Subcutaneous adipose tissue (tissue), 4 donors: ENCODE measurements around the gene CXADR. TPM values are rescaled to one million over a fixed set of nuclear protein-coding genes. Genes with fewer than 3 reads are reported as not detected.

Source experiments
- CTCF ChIP-seq: fragments of 450-650 bp; IDR thresholded peaks from one replicate; pipeline ENCODE4 v1.5.1; 2016; ENCODE audit warnings: low read depth, mild to moderate bottlenecking, control low read depth, antibody characterized with exemption, moderate library complexity
- total RNA-seq, 4 donors: library from RNA; depleted of rRNA; stranded (reverse); fragments of >200 nt; gene quantifications; one replicate each; pipeline ENCODE4 v1.1.0, GENCODE V29; 2016

The CXADR gene
- total RNA-seq, 4 donors from 2014 or later: 0.22 to 4.9 (median 1.3) TPM; not detected in 1

DNA sequence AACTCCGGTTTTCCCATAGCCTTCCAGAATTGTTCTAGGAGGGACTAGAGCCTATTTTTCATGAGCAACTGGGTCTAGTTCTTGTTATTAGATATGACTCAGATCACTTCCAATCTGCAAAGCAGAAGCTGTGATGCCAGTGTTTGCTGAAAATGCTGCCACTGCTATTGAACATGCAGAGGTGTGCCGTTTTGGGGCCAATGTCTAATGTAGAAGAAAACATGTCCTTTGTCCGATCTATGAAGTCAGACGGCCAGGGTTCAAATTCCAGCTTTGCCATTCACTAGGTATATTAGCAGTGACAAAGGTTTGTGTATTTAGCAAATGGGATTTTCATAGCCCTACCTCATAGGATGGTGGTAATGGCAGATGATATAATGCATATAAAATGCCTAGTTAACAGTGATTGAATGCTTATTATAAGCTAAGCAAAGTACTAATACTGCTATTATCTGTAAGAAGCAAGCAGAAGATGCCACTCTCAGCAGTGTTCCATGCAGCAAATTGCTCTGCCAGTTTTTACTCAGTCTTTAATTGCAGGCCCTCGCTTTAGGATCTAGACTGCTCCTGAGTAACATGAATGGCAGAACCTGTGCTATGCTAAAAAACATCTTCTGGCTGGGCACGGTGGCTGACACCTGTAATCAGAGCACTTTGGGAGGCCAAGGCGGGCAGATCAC is 40.1 kb upstream of the CXADR start:
- TF ChIP-seq CTCF: no peak

DNA sequence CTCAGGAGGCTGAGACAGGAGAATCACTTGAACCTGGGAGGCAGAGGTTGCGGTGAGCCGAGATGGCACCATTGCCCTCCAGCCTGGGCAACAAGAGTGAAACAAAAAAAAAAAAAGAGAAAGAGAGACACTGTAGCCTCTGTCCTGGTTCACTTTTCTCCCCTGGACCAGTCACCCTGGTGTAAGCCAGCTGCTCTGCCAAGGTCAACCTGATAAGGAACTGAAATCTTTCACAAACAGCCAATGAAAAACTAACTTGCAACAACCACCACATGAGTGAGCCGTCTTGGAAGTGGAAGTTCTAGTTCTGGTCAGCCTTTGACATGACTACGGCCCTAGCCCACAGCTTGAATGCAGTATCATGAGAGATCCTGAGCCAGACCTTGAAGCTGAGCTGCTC is 36.8 kb upstream of the CXADR start:
- no peak for TF ChIP-seq CTCF

GRCh38 chr21:17479606-17480005 is 33.2 kb upstream of the CXADR start:
- no peak for TF ChIP-seq CTCF

DNA sequence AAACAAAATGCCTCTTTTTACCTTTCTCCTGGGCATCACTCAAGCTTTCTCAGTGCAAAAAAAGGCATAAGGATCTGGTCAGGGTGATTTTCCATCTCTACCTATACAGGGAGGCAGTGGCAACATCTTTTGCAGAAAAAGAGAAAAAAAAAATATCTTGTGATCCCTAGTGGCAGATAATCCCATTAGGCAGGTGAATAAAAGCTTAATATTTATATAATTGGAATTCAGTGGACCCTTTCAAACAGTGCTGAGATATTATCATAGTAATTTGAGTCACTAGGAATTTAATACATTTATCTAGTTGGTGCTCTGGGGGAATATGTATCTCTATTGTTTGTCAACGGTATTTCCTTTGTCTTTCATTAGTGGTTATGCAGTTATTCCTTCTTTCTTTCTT is 29.9 kb upstream of the CXADR start:
- TF ChIP-seq CTCF: no peak

DNA sequence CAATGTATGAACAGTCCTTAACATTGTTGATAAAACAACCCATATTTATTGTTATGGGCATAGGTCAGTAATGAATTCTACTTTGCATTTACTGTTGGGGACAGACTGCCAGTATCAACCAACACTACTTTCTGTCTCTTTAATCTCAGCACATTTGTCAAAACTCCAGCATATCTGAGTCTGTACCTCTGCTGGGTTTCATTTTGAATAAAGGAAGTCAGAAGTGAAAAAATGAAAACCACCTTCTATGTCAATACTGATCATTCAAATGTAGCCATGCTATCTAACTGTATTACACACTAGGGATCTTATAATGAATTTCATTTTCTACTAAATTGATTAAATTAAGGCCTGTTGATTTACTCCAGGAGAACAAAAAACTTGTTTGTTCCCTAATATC is 24.2 kb upstream of the CXADR start:
- TF ChIP-seq CTCF: no peak

DNA sequence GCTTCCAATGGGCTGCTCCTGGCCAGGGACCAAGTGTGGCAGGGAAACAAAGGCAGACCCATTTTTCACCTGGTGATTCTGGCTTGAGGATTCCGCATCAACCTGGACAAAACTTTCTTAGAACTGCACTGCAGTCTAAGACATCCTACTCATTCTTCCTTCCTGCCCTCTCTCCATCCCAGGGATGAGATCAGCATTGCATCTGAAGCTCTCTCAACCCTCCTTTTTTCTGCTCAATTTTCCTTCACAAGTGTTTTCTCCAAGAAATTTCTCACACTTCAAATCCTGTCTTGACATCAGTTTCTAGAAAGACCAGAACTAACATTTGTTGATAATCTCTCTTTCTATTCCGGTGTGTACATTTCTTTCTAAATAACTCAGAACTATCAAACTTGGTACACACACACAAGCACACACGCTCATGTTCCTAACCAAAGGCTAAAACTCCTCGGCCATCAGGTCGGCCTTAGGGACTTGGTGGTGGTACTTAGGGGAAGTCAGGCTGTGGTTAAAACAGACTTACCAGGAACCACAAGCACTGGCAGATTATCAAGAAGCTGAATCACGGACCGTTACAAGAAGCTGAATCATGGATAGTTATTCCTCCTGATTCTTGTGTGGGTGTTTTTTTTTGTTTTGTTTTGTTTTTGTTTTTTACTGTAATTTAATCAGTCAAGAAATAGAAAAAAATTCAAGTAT is 21.0 kb upstream of the CXADR start:
- TF ChIP-seq CTCF: no peak

DNA sequence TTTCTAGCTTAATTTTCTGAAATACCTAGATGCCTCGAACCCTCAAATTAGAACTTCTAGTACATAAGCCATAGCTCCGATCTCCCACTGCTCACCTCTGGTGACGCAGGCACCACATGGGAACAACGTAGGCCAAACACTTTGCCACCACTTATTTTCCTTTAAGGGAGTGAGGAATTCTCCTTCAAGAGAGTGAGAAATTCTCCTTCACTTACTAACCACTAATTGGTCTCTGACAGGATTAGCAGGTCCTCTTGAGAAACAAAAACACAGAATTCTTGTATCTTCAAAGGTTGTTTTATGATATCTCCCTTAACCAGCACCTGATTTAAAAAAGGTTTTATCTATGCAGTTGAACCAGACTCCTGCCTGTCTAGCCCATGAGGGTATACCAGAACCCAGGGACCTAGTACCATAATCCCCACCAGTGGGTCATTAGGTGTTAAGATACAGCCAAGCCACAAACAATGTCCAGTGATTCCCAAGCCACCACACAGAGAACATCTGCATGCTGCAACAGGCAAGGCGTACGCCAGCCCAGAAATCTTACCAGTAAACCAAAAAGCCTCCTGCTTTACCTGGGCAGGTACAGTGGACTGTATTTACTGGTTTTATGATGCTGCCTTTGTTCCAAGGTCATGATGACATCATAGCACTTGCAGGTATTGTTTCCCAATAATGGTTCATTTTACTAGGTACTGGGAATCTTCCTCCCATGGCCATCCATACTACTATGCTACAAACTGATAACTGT is 20.3 kb upstream of the CXADR start:
- no peak for TF ChIP-seq CTCF
